ENCODE measurements around the gene UGT1A9.

Gene UGT1A9

DNA sequence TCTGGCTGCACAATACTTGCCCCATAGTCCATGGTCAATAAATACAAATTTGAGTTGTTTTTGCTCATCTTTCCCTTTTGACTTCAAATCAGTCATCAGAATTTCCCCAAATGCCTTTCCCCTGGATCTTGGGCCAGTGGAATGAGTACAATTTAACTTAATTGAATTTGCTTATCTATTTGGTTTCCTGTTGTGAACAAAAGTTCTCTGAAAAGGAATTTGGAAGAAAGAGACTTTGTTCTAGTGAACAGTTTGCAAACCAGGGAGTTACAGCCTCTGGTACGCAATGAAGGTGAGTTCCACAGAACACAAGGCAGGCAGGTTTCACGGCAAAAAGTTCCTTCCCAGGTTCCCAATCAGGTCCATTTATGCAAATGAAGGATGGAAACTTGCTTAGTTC, 87.2 kb downstream of the UGT1A9 start:
- no peak for DNase-seq (ENCODE audit: low read depth in 2 of 2)

DNA sequence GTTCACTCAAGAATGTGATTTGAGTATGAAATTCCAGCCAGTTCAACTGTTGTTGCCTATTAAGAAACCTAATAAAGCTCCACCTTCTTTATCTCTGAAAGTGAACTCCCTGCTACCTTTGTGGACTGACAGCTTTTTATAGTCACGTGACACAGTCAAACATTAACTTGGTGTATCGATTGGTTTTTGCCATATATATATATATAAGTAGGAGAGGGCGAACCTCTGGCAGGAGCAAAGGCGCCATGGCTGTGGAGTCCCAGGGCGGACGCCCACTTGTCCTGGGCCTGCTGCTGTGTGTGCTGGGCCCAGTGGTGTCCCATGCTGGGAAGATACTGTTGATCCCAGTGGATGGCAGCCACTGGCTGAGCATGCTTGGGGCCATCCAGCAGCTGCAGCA, 88.3 kb downstream of the UGT1A9 start, which contains the start of gene UGT1A1:
Gene UGT1A1, plus strand, starts transcription at position 228 of the 400 bp plus-strand sequence. Its CDS starts 18 bp downstream, at position 246.
- DNase-seq (ENCODE audit: low read depth in 2 of 2): no peak

DNA sequence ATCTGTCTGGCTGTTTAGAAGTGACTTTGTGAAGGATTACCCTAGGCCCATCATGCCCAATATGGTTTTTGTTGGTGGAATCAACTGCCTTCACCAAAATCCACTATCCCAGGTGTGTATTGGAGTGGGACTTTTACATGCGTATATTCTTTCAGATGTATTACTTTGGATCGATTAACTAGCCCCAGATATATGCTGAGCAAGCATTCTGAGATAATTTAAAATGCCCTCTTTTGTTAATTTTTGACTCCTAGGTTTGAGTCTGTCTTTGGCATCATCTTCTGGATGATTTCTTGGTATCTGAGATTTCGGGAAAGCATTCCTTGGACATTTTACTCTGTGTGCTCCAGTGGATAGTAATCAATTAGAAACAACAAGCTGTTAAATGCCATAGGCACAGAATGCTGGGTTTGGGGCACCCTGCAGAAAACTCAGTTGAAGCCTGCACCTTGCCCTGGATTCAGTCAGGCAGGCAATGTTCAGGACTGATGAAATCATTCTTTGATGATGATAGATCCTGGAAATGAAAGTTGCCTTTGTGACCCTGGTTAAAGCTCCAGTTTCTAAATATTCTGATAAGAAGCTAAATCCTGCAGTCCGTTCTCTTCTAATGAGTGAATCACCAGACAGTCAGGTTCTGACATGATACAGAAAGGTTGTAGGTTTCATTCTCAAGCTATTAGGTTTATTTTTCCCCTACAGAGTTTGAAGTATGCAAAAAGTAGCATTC, 89.5 kb downstream of the UGT1A9 start:
- DNase-seq (ENCODE audit: low read depth in 2 of 2): no peak

DNA sequence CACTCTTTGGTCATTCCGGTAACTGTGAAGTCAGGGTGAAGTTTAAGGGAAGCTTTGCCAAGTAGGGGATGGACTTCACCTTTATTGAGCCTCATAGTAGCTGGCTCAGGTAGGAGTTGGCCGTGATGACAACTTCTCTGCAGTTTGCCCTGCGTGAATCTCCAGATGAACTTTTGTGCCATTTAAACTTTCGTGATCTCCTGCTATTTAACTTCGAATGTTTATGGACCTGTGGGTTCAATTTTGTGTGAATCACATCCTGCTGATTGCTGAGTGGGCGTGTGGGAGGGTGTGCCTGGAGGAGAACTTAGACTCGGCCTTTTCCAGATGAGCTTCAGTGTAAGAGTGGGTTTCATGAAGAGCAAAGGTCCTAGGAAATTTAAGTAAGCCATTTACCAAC, 92.6 kb downstream of the UGT1A9 start:
- DNase-seq (ENCODE audit: low read depth in 2 of 2): no peak

DNA sequence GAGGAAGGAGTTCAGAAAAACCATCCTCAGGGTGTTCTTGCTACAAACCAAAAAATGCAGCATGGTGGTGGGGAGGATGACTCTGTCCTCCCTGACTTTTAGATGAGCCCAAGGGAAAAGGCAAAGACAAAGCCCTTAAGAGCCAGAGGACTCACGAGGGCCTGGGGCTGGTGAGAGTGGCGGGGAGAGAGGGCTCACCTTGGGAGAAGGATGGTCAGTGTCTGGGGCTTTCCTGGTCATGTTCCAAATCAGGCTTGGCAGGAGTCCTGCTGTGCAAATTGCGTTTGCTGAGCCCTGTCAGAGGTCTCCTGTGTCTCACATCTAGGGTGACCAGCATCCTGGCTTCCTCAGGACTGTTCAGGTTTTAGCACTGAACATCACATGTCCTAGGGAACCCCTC, 93.1 kb downstream of the UGT1A9 start:
- DNase-seq (ENCODE audit: low read depth in 2 of 2): no peak

DNA sequence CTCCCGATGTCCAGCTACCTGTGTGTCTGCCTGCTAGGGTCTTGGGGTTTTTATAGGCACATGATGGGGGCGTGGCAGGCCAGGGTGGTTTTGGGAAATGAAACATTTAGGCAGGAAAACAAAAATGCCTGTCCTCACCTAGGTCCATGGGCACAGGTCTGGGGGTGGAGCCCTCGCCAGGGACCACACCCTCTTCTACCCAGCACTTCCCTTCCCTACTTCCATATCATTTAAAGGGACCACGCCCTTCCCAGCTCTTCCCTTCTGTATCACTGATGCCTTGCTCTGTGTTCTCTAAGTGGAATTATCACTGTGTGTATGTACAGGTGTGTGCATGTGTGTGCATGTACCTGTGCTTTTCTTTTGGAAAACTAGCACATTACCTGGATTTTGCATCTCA, 94.7 kb downstream of the UGT1A9 start:
- DNase-seq (ENCODE audit: low read depth in 2 of 2): no peak

DNA sequence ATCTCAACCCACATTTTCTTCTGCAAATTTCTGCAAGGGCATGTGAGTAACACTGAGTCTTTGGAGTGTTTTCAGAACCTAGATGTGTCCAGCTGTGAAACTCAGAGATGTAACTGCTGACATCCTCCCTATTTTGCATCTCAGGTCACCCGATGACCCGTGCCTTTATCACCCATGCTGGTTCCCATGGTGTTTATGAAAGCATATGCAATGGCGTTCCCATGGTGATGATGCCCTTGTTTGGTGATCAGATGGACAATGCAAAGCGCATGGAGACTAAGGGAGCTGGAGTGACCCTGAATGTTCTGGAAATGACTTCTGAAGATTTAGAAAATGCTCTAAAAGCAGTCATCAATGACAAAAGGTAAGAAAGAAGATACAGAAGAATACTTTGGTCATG, 96.4 kb downstream of the UGT1A9 start:
- DNase-seq (ENCODE audit: low read depth in 2 of 2): no peak

DNA sequence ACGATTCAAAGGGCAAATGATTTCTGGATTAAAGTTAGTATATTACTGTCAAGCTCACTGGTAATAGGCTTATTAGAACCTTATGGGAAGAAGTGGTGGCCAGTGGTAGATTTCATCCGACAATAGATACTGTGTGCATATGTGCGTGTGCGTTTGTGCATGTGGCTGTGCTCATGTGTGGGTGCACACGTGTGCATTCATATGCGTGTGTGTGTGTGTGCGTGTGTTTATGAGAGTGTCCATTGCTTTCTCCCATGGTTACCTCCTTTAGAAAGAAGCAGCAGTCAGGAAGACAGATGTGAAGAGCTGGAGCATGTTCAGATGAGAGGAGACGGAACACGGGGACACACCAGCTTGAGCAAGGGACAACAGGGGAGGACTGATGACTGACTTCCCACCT, 97.6 kb downstream of the UGT1A9 start:
- DNase-seq (ENCODE audit: low read depth in 2 of 2): no peak

DNA sequence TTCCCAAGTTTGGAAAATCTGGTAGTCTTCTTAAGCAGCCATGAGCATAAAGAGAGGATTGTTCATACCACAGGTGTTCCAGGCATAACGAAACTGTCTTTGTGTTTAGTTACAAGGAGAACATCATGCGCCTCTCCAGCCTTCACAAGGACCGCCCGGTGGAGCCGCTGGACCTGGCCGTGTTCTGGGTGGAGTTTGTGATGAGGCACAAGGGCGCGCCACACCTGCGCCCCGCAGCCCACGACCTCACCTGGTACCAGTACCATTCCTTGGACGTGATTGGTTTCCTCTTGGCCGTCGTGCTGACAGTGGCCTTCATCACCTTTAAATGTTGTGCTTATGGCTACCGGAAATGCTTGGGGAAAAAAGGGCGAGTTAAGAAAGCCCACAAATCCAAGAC, 100.5 kb downstream of the UGT1A9 start:
- no peak for DNase-seq (ENCODE audit: low read depth in 2 of 2)

DNA sequence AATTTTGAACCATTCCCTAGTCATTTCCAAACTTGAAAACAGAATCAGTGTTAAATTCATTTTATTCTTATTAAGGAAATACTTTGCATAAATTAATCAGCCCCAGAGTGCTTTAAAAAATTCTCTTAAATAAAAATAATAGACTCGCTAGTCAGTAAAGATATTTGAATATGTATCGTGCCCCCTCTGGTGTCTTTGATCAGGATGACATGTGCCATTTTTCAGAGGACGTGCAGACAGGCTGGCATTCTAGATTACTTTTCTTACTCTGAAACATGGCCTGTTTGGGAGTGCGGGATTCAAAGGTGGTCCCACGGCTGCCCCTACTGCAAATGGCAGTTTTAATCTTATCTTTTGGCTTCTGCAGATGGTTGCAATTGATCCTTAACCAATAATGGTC, 100.9 kb downstream of the UGT1A9 start:
- DNase-seq (ENCODE audit: low read depth in 2 of 2): no peak

DNA sequence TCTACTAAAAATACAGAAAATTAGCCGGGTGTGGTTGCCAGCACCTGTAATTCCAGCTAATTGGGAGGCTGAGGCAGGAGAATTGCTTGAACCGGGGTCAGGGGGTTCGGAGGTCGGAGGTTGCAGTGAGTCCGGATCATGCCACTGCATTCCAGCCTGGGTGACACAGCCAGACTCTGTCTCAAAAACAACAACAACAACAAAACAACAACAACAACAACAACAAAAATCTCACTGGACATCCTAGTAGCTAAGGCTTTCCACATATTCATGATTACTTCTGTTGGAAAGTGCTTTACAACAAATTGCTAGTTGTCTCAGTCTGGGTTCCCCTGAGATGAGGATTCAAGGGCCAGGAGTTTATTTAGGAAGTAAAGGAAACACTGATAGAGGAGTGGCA, 102.2 kb downstream of the UGT1A9 start:
- DNase-seq (ENCODE audit: low read depth in 2 of 2): no peak

DNA sequence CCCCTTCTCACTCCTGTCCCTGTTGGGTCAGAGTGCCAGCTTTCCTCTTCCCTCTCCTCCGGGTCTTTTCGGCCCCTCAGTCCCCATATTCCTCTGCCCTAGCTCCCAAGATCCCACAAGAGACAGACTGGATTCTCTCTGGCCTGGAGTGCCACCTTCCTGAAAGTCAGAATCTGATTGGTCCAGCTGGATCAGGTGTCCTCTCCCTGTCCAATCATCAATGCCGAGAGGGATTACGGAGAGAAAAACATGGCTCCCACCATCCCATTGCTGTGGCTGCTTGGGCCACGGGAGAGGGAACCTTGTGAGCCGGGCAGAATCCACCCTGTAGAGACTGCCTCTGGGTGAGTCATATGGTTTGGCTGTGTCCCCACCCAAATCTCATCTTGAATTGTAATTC, 103.7 kb downstream of the UGT1A9 start:
- DNase-seq (ENCODE audit: low read depth in 2 of 2): no peak

DNA sequence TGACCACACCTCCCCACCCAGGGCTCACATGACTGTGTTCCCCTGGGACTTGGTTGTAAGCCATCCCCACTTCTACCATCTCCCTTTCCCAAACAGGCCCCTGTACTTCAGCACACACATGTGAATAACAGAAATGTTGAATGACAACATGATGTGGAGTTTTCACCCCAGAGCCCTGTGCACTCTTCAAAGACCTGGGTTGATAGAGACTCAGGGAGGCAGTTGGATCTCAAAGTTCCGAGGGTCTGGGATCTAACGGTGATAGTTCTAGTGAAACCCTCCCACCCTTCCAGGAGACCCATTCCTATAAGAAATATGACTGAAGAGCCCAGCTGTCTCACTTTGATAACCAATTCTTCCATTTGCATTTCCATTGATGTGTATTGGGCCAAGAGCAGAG, 106.3 kb downstream of the UGT1A9 start, which contains the start of gene MROH2A:
Gene MROH2A, plus strand, starts transcription at position 301 of the 400 bp plus-strand sequence. CDS start 1,029 bp downstream, outside the sequence.
- no peak for DNase-seq (ENCODE audit: low read depth in 2 of 2)

DNA sequence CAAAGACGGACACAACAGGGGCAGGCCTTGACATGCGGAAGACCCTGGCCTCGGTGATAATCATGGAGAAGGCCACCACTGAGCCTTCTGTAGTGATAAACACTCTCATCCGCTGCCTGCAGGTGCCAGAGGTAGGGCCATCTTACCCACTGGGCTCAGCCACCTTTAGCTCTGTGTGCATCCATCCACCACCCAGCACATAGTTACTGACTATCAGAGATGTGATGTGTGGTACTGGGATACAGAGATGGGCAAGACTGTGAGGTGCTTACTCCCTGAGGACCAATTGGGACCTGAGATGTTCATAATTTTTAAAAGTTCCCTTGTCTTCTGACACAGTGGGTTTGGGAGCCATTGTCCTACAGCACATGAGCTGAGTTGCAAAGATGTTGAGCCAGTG, 108.0 kb downstream of the UGT1A9 start:
- no peak for DNase-seq (ENCODE audit: low read depth in 2 of 2)

DNA sequence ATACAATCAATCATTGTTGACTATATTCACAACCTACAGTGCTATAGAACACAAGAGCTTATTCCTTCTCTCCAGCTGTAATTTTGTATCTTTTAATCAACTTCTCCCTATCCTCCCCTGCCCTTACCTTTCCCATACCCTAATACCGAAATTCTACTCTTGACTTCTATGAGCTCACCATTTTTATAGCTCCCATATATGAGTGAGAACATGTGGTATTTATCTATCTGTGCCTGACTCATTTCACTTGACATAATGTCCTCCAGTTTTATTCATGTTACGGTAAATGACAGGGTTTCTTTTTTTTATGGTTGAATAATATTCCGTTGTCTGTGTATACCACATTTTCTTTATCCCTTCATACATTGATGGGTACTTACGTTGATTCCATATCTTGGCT, 109.1 kb downstream of the UGT1A9 start:
- no peak for DNase-seq (ENCODE audit: low read depth in 2 of 2)

DNA sequence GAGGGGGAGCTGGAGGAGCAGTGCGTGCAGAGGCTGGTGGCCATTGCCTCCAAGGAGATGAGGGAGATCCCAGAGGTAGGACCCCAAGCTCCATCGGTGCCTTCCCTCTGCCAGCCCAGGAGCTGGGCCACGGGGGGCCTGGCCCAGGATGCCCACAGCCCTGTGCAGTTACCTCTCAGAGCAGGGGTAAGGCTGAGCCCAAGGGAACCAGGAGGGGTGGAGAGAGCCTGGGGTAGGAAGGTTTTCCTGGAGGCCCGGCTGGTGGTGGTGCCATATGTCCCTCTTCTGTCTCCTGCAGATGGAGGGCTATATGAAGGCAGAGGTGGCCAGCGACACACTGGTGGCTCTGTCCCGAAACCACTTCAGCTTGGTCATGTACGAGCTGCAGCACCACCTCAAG, 117.9 kb downstream of the UGT1A9 start:
- DNase-seq (ENCODE audit: low read depth in 2 of 2): no peak

DNA sequence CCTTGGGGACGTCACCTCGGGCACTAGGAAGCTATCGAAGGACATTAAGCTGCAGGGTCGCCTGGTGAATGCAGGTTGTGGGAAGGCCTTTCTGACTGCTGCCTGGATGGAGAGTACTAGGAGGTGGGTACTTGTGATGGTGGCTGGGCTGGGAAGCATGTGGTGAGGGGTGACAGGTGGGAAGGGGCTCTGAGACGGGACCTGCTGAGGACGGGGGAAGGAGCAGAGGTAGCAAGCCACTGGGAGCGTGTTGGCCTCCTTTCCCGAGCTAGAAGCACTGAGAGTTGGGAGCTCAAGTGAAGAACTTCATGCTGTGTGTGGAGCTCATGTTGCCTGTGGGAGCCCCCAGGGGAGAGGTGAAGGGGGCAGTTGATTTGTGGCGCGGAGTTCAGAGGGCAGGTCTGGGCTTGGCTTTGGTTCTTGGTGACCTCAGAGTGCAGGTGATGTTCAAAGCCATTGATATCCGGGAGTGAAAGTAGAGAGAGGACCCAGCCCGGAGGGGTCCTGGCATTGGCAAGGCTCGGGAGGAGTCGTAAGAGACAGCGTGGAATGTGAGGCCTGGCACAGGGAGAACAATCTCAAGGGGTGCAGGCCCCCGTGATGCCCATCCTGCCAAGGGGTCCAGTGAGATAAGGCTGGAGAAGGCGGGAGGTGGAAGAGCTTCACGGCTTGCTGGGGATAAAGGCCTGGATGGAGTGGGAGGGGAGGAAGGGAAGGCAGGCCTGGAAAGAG, 119.6 kb downstream of the UGT1A9 start:
- DNase-seq (ENCODE audit: low read depth in 2 of 2): no peak

DNA sequence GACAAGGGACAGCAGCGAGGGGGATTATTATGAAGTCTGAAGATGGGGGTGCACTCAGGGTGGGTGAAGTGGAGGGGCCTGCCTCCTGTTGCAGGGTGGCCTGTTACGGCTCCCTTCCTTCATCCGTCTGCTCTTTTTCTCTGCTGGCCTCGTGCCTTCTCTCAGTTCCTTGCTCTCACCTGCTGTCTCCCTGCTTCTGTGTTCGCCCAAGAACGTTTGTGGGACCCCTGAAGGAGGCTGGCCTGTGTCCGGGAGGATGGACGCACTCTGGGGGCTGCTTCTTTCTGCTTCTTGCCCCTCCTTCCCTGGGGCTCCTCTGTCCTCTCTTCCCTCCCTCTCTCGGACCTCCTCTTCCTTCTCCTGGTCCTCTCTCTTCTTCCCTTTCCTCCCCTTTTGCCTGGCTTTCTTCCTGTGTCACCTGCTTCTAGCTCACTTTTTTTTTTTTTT, 120.2 kb downstream of the UGT1A9 start:
- DNase-seq (ENCODE audit: low read depth in 2 of 2): no peak

DNA sequence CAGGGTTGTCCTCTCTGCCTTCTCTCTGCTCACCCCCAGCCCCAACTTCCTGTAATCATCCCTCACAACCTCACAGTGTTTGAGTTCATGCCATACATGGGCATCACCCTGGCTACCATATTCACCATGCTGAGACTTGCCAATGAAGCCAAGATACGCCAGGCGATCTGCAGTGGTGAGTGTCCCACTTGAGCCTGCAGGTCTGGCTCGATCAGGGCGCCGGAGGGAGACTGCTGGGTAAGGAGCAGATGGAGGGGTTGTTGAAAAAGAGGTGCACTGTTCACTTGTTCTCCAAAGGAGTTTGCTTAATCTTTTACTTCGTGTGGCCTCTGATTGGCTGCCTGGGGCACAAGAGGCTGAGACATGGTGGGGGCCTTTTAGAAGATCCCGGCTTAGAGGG, 121.0 kb downstream of the UGT1A9 start:
- DNase-seq (ENCODE audit: low read depth in 2 of 2): no peak

DNA sequence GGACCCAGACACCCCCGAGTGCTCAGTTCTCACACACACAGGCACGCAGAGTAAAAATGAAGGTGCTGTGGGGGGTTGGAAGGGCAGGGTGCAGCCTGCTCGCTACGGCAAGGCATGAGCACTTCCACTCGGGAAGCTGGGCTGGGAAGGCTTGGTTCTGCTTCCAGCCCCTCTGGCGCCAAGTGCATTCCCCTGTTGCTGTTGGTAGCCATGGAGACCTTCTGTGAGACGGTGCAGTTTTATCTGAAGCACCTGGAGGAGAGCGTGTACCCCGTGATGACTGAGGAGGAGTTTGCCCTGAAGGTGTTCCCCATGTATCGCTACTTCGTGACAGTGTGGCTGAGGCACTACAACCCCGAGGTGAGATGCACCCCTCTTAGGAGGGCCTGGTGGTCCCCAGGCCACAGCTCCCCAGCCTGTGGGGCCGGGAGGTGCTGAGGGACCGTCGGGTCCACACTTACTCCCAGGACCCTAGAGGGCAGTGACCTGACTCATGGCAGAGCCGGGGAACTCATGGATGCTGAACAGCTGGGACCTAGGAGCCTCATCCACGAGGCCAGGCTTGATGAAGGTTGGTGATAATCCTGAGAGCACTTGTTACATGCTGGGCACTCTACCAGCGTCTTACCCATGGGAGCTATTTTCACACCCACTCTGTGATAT, 121.9 kb downstream of the UGT1A9 start:
- no peak for DNase-seq (ENCODE audit: low read depth in 2 of 2)

DNA sequence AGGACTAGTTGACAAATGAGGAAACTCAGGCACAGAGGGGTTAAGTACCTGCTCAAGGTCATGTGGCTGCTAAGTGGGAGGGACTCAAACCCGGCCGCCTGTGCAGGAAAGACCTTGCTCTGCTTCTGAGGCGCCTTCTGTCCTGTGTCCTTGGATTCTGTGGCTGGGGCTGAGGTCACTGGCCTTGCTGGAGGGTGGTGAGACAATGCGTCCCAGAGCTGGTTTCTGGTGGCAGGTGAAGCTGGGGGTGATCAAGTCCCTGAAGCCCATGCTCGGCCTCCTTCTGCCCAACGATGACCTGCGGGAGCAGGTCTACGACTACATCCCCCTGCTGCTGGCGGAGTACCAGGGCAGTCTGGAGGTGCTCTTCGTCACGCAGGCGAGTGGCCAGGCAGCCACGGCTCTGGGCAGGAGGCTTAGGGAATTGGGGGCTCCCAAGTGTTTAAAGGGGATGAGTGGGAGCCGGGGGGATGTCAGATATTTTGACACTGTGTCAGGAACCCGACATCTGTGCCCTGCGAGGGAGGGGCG, 122.5 kb downstream of the UGT1A9 start:
- no peak for DNase-seq (ENCODE audit: low read depth in 2 of 2)

DNA sequence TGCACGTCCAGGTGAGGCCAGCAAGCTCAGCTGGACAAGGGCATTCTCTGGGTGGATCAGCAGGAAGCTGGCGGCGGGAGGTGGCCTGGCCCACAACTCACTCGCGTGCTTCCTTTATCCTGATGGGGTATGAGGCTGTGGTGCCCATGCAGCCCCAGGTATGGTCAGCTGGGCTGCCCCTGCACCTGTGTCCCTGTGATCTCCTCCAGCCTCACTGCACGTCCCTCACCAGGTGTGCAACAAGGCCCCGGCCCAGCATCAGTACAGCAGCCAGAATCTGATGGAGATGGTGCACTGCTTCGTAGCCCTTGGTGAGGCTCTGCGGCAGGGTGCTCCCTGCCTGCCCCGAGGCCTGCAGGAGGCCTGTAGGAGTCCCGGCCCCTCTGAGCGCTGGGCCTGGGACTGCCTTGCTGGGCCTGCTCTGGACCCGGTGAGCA, 124.1 kb downstream of the UGT1A9 start:
- DNase-seq (ENCODE audit: low read depth in 2 of 2): no peak

Data from stimulated activated CD8-positive, alpha-beta memory T cell treated with anti-CD3 and anti-CD28 coated beads, Interleukin-7, amount 100 ng/mL, for 4 hours (primary cell).